NCI-H345 (cell line): ENCODE results near the gene ANXA7.
"Not testable (repeated sequence)": the region's sequence is repeated elsewhere in the genome, so short reads cannot be mapped to it uniquely, and the experiment has no call there.

Source experiments
- DNase-seq: peaks from one replicate; lab custom pipeline; 2025; lab: John Stamatoyannopoulos, UW

ANXA7 gene

DNA sequence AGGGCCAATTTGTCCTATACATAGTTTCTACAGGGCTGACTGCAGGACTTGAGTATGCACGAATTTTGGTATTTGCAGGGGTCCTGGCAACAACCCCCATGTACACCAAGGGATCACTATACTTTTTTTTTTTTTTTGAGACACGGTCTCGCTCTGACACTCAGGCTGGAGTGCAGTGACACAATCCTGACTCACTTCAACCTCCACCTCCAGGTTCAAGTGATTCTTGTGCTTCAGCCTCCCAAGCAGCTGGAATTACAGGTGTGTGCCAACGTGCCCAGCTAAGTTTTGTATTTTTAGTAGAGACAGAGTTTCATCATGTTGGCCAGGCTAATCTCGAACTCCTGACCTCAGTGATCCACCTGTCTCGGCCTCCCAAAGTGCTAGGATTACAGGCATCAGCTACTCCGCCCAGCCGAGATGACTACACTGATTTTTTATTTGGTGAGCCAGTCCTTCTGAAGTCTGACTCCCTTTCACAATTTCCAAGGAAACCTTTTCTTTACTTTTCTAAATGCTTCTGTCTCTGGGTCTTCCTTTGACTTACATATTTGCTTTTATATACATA lies 75.0 kb downstream of the ANXA7 start:
- no peak for DNase-seq

DNA sequence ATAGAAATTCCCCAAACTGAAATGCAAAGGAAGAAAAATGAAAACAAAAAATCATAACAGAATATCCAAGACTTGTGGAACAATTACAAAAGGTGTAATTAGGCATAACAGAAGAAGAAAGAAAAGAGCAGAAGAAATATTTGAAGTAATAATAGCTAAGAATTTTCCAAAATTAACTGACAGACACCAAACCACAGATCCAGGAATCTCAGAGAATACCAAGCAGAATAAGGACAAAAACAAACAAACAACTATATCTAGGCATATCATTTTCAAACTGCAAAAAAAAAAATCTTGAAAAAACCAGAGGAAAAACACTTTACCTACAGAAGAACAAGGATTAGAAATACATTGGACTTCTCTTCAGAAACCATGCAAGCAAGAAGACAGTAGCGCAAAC lies 80.7 kb downstream of the ANXA7 start:
- DNase-seq: no peak

DNA sequence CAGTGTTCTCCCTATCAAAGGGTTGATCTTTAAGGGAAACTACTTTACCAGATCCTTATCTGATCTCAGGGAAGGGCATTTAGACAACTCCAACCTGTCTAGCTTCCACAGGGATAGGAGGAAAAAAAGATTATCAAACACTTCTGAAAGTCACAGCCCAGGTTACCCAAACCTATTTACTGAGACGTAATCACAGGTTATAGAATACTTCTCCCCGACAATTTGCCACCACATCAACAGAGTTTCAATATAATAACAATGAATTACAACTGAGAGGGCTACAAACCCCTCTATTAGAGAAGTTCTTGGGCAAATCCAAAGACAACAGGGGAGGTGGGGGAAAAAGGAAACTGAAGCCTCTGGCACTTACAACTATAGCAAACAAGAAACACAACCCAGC lies 81.5 kb downstream of the ANXA7 start:
- no peak for DNase-seq

DNA sequence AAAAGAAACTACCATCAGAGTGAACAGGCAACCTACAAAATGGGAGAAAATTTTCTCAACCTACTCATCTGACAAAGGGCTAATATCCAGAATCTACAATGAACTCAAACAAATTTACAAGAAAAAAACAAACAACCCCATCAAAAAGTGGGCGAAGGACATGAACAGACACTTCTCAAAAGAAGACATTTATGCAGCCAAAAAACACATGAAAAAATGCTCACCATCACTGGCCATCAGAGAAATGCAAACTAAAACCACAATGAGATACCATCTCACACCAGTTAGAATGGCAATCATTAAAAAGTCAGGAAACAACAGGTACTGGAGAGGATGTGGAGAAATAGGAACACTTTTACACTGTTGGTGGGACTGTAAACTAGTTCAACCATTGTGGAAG lies 85.3 kb downstream of the ANXA7 start:
- DNase-seq: not testable (repeated sequence)

DNA sequence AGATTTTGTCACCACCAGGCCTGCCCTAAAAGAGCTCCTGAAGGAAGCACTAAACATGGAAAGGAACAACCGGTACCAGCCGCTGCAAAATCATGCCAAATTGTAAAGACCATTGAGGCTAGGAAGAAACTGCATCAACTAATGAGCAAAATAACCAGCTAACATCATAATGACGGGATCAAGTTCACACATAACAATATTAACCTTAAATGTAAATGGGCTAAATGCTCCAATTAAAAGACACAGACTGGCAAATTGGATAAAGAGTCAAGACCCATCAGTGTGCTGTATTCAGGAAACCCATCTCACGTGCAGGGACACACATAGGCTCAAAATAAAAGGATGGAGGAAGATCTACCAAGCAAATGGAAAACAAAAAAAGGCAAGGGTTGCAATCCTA lies 88.6 kb downstream of the ANXA7 start:
- DNase-seq: not testable (repeated sequence)
